DMS 273 (cell line): Measurements from ENCODE around the gene SLC38A5.
"Not testable (repeated sequence)": the region's sequence is repeated elsewhere in the genome, so short reads cannot be mapped to it uniquely, and the experiment has no call there.

ENCODE experiments used
- DNase-seq: peaks from one replicate; lab custom pipeline; 2025; ENCODE audit not compliant: unreplicated experiment; lab: John Stamatoyannopoulos, UW

Gene SLC38A5

GRCh38 chrX:48470833-48471118, 716 bp upstream of the SLC38A5 start:
- DNase-seq = no peak

GRCh38 chrX:48468693-48469691, 1.1 kb downstream of the SLC38A5 start:
- peak; percentile 85 for DNase-seq

- DNase-seq = peak; percentile 84
Measured at GRCh38 chrX:48468247-48468671, 1.8 kb downstream of the SLC38A5 start.

GRCh38 chrX:48467281-48467761, 2.7 kb downstream of the SLC38A5 start:
- DNase-seq = peak; percentile 60

- peak; percentile 51 for DNase-seq
Measured at GRCh38 chrX:48466696-48467095, 3.4 kb downstream of the SLC38A5 start.

DNA sequence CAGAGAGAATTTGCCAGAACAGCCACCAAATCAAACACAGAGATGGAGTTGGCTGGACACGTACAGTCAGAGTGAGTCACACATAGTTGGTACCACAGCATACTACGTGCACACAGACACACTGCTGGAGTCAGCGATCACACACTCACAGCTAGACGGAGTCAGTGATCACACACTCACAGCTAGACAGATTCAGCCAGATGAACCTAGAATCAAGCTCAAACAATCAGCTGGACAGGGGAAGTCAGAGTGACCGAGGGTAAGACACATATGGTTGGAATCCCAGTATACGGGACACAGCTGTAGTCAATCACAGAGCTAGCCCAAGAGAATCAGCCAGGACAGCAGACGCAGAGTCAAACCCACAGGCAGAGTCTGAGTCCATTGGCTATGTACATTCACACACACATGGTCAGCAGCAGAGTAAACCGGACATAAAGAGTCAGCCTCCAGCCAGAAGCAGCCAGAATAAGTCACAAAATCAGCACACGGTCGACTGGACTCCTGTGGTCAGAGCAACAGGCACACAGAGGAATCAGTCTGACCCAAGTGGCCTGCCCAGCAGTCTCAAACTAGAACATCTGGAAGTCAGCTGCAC, 4.6 kb downstream of the SLC38A5 start:
- no peak for DNase-seq

- DNase-seq = peak; percentile 47
Measured at GRCh38 chrX:48461830-48462229, 8.2 kb downstream of the SLC38A5 start.

GRCh38 chrX:48460606-48461005, 9.5 kb downstream of the SLC38A5 start:
- DNase-seq = no peak

DNA sequence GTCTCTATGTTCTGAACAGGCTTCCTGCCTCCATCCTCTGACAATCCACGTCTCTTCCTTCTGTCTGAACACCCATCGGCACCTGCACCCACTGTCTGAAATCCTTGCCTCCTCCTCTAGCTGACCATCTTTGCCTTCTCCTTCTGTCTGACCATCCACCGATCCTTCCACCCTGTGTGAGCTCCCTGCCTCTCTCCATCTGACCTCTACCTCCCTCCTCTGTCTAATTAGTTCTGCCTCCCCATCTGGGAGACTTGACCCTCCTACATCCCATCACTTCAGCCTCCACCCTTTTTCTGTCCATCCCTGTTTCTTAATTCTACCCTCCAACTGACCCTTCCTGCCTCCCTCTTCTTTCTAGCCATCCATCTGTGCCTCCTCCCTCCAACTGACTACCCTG, 10.0 kb downstream of the SLC38A5 start:
- no peak for DNase-seq

GRCh38 chrX:48459483-48459882, 10.6 kb downstream of the SLC38A5 start:
- no peak for DNase-seq

- no peak for DNase-seq
Measured at GRCh38 chrX:48458711-48459110, 11.3 kb downstream of the SLC38A5 start.

- peak; percentile 72 for DNase-seq
Measured at GRCh38 chrX:48456628-48457331, 13.3 kb downstream of the SLC38A5 start.

GRCh38 chrX:48451708-48452107, 18.4 kb downstream of the SLC38A5 start:
- DNase-seq = no peak

- DNase-seq = no peak
Measured at GRCh38 chrX:48450076-48450475, 20.0 kb downstream of the SLC38A5 start.

DNA sequence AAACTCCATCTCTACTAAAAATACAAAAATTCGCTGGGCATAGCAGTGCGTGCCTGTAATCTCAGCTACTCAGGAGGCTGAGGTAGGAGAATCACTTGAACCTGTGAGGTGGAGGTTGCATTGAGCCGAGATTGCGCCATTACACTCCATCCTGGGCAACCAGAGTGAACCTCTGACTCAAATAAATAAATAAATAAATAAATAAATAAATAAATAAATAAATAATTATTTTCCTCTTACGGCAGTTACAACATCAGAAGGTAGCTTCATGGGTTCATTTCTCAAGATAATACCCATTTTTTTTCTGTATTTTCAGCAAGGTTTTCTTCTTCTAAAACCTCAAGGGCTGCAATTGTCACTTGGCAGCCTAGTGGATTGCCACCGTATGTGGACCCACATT, 22.9 kb downstream of the SLC38A5 start:
- not testable (repeated sequence) for DNase-seq

DNA sequence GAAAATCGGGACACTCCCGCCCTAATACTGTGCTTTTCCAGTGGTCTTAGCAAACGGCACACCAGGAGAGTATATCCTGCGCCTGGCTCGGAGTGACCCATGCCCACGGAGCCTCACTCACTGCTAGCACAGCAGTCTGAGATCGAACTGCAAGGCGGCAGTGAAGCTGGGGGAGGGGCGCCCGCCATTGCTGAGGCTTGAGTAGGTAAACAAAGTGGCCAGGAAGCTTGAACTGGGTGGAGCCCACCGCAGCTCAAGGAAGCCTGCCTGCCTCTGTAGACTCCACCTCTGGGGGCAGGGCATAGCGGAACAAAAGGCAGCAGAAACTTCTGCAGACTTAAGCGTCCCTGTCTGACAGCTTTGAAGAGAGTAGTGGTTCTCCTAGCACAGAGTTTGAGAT, 36.3 kb downstream of the SLC38A5 start:
- DNase-seq = not testable (repeated sequence)

- DNase-seq = not testable (repeated sequence)
Measured at GRCh38 chrX:48430166-48430565, 39.9 kb downstream of the SLC38A5 start.

GRCh38 chrX:48429606-48430005, 40.5 kb downstream of the SLC38A5 start:
- not testable (repeated sequence) for DNase-seq

DNA sequence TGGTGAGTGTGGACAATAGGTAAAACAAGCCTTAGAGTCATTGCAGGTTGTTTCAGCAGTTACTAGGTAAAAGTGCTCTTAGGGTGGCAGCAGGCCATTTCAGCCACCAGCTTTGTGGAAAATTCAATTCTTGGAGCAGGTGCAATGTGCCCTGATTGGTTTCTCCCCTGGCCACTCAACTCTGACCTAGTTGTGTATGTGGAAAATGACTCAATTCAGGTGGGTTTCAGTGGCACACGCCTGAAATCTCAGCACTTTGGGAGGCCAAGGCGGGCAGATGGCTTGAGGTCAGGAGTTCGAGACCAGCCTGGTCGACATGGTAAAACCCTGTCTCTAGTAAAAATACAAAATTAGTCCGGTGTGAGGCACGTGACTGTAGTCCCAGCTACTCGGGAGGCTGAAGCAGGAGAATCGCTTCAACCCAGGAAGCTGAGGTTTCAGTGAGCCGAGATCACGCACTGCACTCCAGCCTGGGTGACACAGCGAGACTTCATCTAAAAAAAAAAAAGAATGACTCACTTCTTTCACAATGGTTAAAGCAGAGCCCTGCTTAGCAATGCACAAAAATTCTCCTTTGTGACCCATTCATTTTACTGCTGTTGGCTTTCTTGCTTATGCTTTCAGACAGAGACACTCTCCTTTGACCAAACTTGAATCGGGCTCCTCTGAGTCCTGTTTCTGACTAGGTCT, 42.9 kb downstream of the SLC38A5 start:
- not testable (repeated sequence) for DNase-seq

DNA sequence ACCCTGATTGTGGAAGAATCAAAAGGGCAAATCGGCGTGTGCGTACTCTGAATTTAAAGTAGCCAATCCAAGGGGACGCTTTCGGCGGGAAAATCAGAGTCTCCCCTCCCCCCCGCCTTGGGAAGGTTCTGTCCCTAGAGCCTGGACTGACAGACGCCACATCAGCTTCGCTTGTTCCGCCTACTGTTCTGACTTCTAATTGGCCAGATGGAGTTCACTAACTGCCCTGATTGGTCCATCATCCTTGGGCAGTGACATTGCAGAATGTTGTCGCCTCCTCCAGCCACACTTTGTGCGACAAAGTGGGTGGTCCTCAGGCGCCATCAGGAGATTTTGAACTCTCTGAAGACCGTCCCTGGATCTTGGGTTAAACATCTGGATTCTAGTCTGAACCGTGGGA, 58.2 kb downstream of the SLC38A5 start, which contains the start of gene SSX4B:
TSS of gene SSX4B (minus strand) at position 101 of the 400 bp plus-strand sequence. CDS start 588 bp downstream, outside the sequence.
- DNase-seq = not testable (repeated sequence)
